NCI-H2227 treated with DMSO at 0.1 percent for 48 hours (cell line): ENCODE measurements around the gene WEE1.
A peak's percentile ranks its signal among the peaks of the same experiment; 100 is the strongest.

Experiments
- DNase-seq: peaks from one replicate; lab custom pipeline; 2025; lab: John Stamatoyannopoulos, UW

The WEE1 gene

GRCh38 chr11:9566561-9567063 lies 6.9 kb upstream of the WEE1 start:
- DNase-seq = no peak

- no peak for DNase-seq
These were observed 6.1 kb upstream of the WEE1 start for GRCh38 chr11:9567401-9567800.

- no peak for DNase-seq
These were observed 5.2 kb upstream of the WEE1 start for GRCh38 chr11:9568161-9568853.

- DNase-seq = no peak
These were observed 4.4 kb upstream of the WEE1 start for GRCh38 chr11:9568854-9569587.

- no peak for DNase-seq
These were observed 3.8 kb upstream of the WEE1 start for GRCh38 chr11:9569588-9570164.

- no peak for DNase-seq
These were observed 3.0 kb upstream of the WEE1 start for GRCh38 chr11:9570313-9571025.

- DNase-seq = no peak
These were observed 2.3 kb upstream of the WEE1 start for GRCh38 chr11:9571071-9571762.

GRCh38 chr11:9571763-9572115 lies 1.7 kb upstream of the WEE1 start:
- DNase-seq = no peak

GRCh38 chr11:9573775-9574621 lies 528 bp downstream of the WEE1 start:
- DNase-seq = no peak

GRCh38 chr11:9574622-9575259 lies 1.3 kb downstream of the WEE1 start:
- DNase-seq = no peak

- DNase-seq = peak; percentile 73
These were observed 2.1 kb downstream of the WEE1 start for GRCh38 chr11:9575260-9576240.

GRCh38 chr11:9576701-9577381 lies 3.4 kb downstream of the WEE1 start:
- DNase-seq = no peak

- no peak for DNase-seq
These were observed 4.1 kb downstream of the WEE1 start for GRCh38 chr11:9577556-9577955.

GRCh38 chr11:9580894-9581293 lies 7.4 kb downstream of the WEE1 start:
- DNase-seq = no peak

GRCh38 chr11:9581556-9582161 lies 8.2 kb downstream of the WEE1 start:
- no peak for DNase-seq

- DNase-seq = no peak
These were observed 17.2 kb downstream of the WEE1 start for GRCh38 chr11:9590717-9591116.

GRCh38 chr11:9594267-9595046 lies 21.0 kb downstream of the WEE1 start:
- no peak for DNase-seq
